HG03571 (cell line): ENCODE results near the gene CHID1.
A peak's percentile ranks its signal among the peaks of the same experiment; 100 is the strongest.

ENCODE experiments used
- ATAC-seq: cut with Tn5 transposase; IDR thresholded peaks from one replicate; pipeline ENCODE4 v1.9.1; 2021; ENCODE audit not compliant: unreplicated experiment

CHID1 gene

GRCh38 chr11:910589-911030 is at the start of gene CHID1:
TSS of gene CHID1 (minus strand) at chr11:910810. CDS start at chr11:904816, 5,994 bp downstream.
- ATAC-seq = peak; percentile 88

GRCh38 chr11:959608-960007 is 49.0 kb upstream of the CHID1 start:
- no peak for ATAC-seq

DNA sequence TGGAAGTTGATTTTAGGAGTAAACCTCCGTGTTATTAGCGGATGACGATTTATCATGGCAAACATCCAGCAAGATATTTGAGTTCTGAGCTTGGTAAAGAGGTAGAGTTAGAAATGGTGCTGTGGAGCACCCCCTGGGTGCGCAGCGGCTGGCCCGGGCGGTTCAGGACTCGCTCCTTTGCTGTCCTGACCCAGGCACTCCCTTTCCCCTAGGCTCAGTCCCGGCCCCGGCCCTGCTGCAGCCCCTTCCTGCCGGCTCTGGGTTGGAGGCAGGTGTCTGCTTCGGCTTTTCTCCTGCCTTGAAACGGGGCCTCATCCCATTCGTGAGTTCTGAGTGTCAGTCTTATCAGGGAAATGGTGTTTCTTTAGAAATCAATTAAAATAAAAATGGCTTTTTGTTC is 48.4 kb upstream of the CHID1 start:
- no peak for ATAC-seq

DNA sequence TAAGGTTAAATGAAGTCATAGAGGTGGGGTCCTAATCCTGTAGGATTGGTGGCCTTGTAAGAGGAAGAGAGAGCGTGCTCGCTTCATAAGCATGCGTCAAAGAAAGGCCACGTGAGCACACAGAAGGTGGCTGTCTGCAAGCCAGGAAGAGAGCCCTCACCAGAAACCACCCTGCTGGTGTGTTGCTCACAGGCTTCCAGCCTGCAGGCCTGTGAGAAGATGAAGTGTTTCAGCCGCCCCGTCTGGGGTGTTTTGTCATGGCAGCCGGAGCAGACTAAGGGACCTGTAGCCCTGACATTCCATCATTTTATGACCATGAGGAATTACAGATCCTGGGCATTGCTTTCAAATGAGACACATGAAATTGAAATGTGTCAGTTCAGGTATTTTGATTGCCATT is 47.5 kb upstream of the CHID1 start:
- no peak for ATAC-seq

DNA sequence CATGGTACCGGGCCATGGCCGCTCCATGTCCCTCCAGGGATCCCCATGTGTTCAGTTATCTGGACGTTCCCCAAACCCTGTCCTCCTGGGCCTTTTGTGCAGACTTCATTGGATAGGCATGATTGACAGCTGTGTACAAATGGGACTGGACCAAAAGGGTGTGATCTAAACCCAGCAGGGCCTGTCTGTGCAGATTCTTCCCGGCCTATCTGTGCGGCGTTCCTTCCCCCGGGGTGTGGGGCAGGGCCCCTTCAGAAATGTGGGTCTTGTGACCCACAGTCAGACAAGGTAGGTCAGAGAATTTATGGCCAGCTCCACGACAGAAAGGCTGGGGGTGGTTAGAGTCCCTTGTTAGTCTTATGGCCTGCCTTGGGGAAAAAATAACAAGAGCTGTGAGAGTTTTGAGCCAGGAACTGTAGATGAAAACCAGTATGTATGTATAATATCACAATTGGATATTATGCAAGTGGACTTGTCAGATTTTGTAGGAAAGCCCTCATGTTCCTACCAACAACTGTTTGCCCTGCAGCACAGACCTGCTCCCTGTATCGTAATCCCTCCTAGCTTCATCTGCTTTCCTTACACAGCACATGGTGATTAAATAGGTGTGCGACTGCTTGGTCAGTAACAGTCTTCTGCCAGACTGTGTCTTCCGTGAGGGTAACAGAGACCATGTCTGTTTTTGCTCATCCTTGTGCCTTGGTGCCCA is 46.8 kb upstream of the CHID1 start:
- ATAC-seq = no peak

GRCh38 chr11:955154-956063 is 44.8 kb upstream of the CHID1 start:
- ATAC-seq = no peak

DNA sequence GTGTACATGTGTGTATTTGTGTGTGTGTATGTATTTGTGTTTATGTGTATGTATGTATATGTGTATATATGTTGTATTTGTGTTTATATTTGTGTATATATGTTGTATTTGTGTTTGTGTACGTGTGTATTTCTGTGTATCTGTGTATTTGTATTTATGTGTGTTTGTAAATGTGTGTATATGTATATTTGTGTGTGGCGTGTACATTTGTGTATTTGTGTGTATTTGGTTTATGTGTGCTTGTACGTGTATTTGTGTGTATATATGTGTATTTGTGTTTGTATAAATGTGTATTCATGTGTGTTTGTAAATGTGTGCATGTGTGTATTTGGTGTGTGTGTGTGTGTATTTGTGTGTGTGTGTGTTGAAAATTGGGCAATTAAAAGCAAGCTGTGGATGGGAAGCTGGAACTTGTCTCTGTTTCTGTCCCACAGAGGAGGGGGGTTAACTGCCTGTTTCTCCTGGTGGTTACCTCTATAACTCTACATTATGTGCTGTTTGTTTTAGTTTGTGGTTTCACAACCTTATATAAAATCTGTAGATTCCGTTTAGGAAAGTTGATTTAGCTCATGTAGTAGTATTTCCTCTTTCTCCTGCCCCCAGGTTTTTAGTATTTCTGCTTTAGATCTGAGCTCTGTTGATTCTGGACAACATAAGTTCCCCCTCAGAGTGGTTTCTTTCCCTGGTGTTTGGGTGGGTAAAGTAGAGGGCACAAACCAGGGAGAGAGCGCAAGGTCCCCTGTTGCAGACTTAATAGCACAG is 44.0 kb upstream of the CHID1 start:
- ATAC-seq = no peak

GRCh38 chr11:953512-953911 is 42.9 kb upstream of the CHID1 start:
- no peak for ATAC-seq

- no peak for ATAC-seq
Observed at GRCh38 chr11:952406-953385, 42.1 kb upstream of the CHID1 start.

GRCh38 chr11:951507-951906 is 40.9 kb upstream of the CHID1 start:
- ATAC-seq = no peak

DNA sequence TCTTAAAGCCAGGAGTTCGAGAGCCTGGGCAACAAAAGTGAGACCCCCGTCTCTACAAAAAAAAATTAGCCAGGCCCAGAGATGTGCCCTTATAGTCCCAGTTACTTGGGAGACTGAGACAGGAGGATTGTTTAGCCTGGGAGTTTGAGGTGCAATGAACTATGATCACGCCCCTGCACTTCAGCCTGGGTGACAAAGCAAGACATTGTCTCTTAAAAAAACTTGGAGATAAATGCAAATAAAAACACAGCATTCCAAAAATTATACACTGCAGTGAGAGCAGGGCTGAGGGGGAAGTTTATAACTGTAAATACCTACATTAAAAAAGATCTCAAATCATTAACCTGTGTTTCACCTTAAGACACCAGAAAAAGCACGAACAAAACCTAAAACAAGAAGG is 37.1 kb upstream of the CHID1 start:
- no peak for ATAC-seq

- no peak for ATAC-seq
Observed at GRCh38 chr11:945986-946385, 35.4 kb upstream of the CHID1 start.

DNA sequence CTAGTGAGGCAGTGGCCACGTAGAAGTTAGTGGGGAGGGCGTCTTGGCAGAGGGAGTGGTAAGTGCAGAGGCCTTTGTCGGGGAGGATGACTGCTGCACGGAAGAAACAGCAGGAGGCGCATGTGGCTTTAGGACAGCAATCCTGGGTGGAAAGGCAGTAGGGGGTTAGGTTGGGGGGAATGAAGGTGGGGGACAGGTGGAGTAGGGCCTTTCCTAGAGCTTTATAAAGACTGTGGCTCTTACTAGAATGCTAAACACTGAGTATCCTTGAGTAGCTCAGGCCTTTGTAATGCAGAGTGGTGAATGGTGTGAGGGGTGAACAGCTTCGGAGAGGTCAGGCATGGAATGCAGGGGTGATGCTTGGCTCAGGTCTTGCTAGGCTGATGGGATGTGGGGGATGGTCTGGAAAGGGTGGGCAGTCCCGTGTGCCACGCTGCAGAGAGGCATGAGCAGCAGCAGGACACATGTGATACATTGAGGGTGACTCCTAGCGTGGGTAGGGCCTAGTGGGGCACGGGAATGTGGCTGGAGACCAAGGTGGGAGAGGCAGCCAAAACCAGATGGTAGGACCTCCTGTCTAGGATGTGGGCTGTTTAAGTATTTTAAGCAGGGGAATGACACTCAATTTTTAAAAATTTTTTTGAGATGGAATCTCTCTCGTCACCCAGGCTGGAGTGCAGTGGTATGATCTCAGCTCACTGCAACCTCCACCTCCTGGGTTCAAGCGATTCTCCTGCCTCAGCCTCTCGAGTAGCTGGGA is 34.3 kb upstream of the CHID1 start:
- no peak for ATAC-seq

- no peak for ATAC-seq
Observed at GRCh38 chr11:942823-943222, 32.2 kb upstream of the CHID1 start.

- ATAC-seq = no peak
Observed at GRCh38 chr11:940496-941135, 30.0 kb upstream of the CHID1 start.

GRCh38 chr11:937841-938261 is 27.2 kb upstream of the CHID1 start:
- ATAC-seq = no peak

DNA sequence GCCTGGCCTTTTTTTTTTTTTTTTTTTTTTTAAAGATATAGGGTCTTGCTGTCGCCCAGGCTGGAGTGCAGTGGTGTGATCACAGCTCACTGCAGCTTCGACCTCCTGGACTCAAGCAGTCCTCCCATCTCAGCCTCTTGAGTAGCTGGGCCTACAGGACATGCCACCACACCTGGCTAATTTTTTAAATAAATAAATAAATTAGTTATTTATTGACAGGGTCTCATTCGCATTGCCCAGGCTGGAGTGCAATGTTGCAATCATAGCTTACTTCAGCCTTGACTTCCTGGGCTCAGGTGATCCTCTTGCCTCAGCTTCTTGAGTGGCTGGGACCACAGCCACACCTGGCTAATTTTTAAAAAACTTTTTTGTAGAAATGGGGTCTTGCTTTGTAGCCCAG is 25.6 kb upstream of the CHID1 start:
- ATAC-seq = no peak

- ATAC-seq = no peak
Observed at GRCh38 chr11:934527-934926, 23.9 kb upstream of the CHID1 start.

- no peak for ATAC-seq
Observed at GRCh38 chr11:933936-934335, 23.3 kb upstream of the CHID1 start.
